Stimulated activated CD8-positive, alpha-beta memory T cell treated with anti-CD3 and anti-CD28 coated beads, Interleukin-2, amount 100 ng/mL, for 1 hour (primary cell): Measurements from ENCODE around the gene FUBP1.
"Not testable (repeated sequence)": the region's sequence is repeated elsewhere in the genome, so short reads cannot be mapped to it uniquely, and the experiment has no call there.

Experiments
- DNase-seq, 2 donors: peaks; one replicate each; pipeline ENCODE4 v3.0.0-alpha.2; 2020; ENCODE audit warnings: low read depth in 2 of 2

Gene FUBP1

GRCh38 chr1:77987919-77988318, 9.0 kb upstream of the FUBP1 start:
- no peak for DNase-seq

- no peak for DNase-seq
Measured at GRCh38 chr1:77986810-77987209, 7.9 kb upstream of the FUBP1 start.

- DNase-seq, result no peak
Measured at GRCh38 chr1:77984629-77985028, 5.8 kb upstream of the FUBP1 start.

DNA sequence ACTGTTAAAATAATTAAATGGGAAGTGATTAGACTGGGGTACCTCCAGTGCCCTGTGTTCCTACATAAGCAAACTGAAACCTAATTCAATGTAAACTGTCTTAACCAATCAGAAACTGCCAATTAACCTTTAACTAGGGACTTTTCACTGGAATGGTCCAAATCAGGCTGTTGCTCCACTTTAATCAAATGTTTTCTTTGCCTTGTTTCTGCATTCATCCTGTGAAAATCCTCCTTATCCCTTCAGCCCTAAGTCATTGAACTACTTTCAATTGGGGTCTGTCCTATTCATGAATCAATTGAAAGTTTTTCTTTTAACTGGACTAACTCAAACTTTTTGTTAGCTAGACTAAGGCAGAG, 5.1 kb upstream of the FUBP1 start:
- no peak for DNase-seq

DNA sequence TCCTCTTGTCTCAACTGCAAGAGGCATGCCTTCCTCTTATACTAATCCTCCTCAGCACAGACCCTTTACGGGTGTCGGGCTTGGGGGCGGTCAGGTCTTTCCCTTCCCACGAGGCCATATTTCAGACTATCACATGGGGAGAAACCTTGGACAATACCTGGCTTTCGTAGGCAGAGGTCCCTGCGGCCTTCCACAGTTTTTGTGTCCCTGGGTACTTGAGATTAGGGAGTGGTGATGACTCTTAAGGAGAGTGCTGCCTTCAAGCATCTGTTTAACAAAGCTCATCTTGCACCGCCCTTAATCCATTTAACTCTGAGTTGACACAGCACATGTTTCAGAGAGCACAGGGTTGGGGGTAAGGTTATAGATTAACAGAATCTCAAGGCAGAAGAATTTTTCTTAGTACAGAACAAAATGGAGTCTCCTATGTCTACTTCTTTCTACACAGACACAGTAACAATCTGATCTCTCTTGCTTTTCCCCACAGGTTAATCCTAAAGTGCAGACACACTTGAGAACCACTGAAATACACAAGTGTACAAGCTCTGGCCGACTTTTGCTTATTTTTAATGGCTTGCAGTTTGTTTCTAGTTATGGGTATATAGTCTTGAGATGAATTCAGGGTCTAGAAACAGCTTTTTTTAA, 4.6 kb upstream of the FUBP1 start:
- not testable (repeated sequence) for DNase-seq

DNA sequence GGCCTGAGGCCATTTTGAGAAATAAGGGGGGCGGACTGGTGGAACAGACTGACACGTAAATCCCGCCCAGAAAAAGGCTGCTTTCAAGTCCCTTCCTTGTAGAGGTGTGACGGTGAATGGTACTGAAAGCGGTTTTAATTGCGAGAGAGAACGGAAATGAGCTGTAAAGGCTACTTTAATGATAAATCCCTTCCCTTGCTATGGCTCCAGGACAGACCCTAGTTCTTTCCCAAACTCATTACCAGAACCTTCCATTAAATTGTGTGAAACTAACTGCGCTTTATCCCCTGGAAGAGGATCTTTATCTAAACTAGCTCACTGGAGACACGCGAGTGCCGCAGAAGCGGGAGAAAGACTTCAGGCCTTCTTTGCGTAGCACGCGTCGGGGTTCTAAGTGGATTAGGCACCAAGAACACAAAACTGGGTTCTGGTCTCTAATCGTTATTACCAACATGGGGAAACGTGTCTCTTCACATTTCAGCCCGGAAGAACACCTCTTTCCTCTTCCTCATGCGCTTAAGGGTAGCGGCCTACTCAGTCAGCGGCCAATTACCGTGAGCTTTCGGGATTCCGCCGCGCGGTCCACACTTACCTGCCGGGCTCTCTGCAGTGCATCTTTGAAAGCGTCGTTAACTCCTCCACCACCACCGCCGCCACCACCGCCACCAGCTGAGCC, 441 bp downstream of the FUBP1 start:
- peak; percentile 38 to 58 for DNase-seq

DNA sequence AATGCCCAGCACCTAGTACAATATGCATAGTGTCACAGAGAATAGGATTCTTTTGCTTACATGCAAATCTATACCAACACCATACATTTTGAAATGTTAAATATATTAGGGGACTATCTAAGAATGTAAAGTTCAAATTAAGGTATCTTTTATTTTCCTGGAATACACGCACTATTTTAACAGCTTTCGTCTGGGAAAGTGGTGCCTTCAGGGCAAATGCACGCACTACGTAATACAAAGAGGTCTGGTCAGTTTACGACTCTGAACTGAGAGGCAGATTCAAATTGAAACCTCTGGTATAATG, 931 bp downstream of the FUBP1 start:
- DNase-seq, result no peak

DNA sequence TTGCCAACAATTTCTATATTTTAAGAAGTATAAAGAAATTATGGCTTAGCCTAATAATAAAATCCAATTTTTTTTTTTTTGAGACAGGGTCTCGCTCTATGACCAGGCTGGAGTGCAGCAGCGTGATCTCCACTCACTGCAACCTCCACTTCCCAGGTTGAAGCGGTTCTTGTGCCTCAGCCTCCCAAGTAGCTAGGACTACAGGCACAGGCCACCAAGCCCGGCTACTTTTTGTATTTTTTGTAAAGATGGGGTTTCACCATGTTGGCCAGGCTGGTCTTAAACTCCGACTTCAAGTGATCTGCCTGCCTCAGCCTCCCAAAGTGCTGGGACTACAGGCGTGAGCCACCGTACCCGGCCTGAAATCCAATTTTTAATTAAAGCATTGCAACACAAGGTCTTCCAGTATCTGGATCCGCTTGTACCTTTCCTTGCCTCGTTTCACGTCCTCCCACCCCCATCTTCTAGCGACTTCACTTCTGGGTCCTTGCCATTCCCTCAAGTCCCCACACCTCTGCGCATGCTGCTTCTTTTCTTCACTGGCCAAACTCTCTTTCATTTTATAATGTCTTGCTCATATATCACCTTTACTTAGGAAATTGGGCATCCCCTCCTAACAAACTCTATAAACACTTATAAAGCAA, 2.3 kb downstream of the FUBP1 start:
- DNase-seq, result no peak

DNA sequence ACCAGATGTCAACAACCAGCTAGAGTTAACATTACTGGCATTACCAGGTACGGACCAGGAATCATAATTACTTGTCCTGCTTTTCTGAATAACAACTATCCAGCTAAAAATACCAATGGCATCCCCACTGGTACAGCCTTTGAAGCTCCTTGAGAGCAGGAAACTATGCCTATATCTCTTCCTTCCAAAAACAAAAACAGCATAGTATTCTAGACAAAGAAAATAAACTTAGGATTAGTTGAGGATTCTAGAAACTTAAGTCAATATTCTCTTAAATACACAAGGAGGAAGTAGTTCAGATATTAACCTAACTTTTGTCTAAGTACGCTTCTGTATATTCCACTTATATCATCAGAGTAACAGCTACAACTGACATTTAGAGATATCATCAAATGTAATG, 3.0 kb downstream of the FUBP1 start:
- DNase-seq, result no peak

DNA sequence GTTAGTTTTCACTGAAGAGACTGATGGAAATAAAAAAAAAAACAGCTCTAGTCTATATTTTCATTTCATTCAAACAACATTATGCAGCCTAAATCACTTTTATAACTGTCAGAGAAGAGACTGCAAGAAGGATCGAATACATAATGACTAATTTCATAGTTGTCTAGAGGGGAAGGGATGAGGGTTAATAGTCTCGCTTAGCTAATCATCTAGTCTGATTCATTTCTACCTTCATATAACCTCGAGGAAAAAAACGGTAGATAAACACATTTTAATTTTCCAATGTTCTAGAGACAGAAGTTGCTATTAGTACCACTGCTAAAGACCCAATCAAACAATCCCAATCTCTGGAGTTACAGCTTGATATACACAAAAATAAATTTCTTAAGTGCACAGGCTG, 3.5 kb downstream of the FUBP1 start:
- DNase-seq, result no peak

GRCh38 chr1:77972080-77972479, 6.8 kb downstream of the FUBP1 start:
- no peak for DNase-seq

DNA sequence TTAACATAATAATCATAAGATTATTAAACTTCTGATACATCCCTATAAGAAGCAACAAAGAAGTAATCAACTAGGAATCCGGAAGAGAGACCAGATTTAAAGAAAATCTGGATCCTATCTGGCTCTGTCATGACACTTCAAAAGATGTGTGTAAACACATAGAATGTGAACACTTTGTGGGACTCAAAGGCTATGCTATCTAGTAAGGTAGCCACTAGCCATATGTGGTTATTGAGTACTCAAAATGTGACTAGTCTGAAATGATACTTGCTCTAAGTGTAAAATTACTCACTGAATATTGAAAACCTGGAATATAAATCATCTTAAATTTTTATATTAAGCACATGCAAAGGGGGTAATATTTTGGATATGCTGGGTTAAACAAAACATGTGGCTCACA, 8.7 kb downstream of the FUBP1 start:
- no peak for DNase-seq

DNA sequence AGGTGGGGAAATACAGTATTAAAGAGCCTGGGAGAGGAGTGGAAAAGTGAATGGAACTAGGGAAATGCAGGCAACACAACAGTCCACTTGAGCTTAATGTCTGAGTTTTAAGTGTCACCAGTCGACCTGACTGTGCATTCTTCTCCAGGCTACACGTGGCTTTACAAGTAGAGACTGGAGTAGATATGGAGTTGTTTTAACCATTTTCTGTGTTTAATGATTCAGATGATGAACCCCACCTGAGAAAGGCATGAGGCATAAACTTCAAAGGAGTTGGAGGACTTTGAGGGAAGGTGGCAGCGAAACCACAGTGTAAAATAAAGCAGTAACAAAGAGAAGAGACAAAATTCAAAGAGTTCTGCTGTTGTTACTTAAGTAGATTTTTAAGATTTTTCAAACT, 12.6 kb downstream of the FUBP1 start:
- DNase-seq, result no peak

- DNase-seq, result no peak
Measured at GRCh38 chr1:77961392-77961791, 17.5 kb downstream of the FUBP1 start.

GRCh38 chr1:77958850-77959249, 20.0 kb downstream of the FUBP1 start:
- no peak for DNase-seq

- DNase-seq, result no peak
Measured at GRCh38 chr1:77958391-77958790, 20.5 kb downstream of the FUBP1 start.

- no peak for DNase-seq
Measured at GRCh38 chr1:77956464-77956863, 22.4 kb downstream of the FUBP1 start.

DNA sequence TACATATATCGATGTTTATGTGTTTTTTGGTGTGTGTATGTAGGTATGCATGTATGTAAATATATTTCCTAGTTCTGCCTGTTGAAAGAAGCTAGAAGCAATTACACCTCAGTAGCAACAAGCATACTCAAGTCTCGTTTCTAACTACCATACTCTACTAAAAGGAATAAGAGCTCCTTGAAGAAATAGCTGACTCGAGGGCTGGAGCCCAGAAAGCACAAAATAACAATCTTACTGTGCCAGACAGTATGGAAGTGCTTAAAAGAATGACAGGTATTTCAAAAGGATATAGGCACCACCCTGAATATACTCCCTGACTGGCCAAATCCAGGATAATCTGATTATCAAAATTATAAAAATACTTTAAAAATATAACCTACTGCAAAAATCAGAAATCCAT, 23.2 kb downstream of the FUBP1 start:
- no peak for DNase-seq

GRCh38 chr1:77954521-77954920, 24.4 kb downstream of the FUBP1 start:
- no peak for DNase-seq

- DNase-seq, result no peak
Measured at GRCh38 chr1:77953907-77954306, 25.0 kb downstream of the FUBP1 start.

- no peak for DNase-seq
Measured at GRCh38 chr1:77951328-77951727, 27.5 kb downstream of the FUBP1 start.

DNA sequence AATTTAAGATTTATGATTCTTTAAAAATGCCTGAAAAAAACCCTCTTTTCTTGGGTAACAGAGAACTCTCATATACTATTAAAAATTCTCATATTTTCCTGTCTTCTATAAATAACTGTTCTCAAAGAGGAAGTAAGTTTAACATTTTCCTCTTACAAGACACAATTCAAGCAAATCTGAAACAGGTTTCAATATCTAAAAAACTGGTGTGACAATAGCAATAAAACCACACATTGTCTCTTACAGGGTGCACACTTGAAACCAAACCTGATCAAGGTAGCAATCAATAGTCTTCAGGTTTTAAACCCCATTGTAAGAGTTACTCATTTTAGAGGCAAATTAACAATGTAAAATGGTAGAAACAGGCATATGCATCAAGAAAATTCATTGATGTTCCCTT, 28.0 kb downstream of the FUBP1 start:
- DNase-seq, result no peak

GRCh38 chr1:77948841-77949424, 29.9 kb downstream of the FUBP1 start:
- no peak for DNase-seq
